ENCODE measurements around the gene EPHA3. TPM values are rescaled to one million over a fixed set of nuclear protein-coding genes. Genes with fewer than 3 reads are reported as not detected.

Gene EPHA3
- polyA plus RNA-seq, 5 donors, result 4.5 to 16.1 (median 13.7) TPM

DNA sequence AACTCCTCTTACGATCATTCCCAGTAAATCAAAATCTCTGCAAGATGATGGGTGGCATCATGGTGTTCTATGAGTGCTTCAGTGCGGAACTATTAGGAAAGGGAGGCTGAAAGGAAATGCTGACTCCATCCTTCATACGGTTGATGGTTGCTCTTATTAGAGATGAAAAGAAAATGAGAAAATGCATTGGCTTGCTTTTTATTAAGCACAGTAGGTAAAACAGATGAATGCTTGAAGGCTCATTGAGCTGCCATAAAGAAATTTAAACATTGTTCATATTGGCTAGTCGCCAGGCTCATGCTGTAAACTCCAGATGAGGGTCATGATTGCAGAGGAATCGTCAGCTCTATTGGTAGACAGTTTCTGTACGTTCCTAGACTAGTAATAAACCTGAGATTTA, 115.8 kb downstream of the EPHA3 start:
- no peak for DNase-seq

DNA sequence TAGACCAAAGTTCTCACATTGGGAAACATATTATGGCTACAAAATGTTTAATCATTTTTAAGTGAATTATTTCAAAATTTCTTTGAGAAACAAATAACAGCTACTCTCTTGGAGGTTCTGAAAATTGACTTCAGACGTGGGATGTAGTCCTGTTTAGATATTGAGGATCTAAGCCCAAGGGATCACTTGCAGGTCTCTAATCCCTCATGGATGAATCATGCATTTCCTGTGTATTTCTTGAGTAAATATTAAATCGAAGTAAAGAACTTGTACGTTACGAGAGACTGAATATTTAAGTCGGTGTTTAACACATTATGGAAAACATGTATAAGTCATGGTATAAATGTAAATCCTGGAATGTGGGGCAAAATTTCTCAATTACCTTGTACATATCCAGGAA, 119.8 kb downstream of the EPHA3 start:
- DNase-seq, result no peak

DNA sequence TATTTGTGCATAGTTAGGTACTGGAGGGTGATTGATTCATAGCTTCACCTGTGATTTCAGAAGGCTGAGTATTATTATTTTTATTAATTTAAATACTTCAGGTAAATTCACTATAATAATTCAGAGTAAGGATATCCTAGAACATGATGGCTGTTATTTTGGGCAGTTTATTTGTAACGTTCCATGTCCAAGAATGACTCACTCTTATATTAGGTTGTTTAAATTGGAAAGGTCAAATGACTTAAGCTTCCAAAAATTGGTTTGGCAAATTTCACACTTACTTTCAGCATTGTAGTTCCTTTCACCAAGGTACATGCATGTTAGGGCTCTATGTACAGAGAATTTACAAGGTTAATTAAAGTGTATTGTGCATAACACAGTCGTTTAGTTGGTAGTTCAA, 120.2 kb downstream of the EPHA3 start:
- no peak for DNase-seq

DNA sequence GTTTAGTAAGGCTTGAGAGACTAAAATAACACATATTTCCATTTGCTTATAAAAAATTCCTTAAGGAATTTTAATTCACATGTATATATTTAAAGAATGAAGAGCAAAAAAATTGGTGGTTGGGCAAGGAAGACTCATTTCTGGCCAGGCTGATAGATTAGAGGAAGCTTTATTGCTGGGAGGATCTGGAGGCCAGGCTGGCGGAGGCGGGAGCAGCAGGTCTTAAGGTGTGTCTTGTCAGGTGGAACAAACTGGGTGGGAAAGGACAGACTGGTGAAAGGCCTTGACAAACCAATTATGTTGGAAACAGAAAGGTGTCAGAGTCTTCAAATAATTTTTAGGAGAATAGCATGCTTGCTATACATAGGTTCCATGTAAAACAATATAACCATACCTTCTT, 124.7 kb downstream of the EPHA3 start:
- DNase-seq, result no peak

DNA sequence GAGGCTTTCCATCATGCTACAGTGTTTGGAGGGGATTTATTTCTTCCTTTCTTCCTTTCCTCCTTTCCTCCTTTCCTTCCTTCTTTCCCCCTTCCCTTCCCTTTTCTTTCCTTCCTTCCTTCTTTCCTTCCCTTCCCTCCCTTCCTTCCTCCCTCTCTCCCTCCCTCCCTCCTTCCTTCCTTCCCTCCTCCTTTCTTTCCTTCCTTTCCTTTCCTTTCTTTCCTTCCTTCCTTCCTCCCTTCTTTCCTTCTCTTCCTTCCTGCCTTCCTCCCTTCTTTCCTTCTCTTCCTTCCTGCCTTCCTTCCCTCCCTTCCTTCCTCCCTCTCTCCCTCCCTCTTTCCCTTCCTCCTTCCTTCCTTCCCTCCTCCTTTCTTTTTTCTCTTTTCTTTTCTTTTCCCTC, 127.2 kb downstream of the EPHA3 start:
- no peak for DNase-seq

DNA sequence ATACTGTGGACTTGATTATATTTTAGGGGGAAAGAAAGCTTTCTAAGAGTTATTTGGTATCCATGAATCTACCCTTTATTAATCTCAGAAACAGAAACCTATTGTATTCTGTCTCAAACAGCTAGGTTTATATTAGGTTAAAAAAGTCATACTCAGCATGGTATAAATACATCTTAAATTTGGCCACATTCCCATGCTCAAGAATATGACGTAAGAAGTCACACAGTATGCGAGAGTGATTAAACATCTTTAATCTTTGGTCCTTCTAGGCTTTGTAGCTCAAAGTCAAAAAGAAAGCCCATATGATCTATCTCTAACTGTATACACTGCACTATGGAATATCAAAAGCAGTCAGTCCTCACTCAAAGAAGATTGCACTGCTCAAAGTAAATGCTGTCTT, 131.4 kb downstream of the EPHA3 start:
- no peak for DNase-seq

DNA sequence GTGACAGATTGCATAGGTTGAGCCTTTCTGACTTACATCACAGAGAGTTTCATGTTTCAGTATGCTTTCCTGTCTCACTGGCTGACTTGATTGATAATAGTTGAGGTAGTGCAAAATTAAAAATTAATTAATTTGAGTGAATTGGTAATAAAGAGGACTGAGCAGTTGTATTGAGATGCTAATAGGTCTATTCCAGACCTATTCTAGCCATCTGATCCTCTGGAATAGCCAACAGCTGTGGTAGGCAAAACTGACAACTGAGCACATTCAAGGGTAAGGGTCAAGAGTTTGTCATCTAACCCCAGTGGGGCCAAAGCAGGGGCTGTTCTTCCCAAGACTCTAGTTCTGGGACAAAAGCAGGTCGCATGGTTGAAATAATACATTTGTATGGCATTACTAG, 132.4 kb downstream of the EPHA3 start:
- DNase-seq, result no peak

DNA sequence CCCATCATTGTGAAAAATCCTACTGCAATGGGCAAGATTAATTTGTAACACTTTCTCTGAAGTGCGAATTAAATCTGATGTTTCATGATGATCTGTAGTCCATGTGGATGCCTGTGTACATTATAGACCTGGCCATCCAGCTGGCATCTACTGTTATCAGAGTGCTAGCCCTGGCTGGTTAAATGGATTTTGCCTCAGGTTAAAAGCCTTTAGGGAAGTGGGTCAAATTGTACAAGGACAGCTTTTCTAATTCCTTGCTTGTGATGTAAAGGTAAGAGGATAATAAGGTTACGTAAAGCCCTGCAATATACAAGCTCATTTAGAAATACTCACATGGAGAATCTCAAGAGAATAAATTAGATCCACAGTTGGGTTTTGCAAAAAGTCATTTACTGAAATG, 138.2 kb downstream of the EPHA3 start:
- no peak for DNase-seq

DNA sequence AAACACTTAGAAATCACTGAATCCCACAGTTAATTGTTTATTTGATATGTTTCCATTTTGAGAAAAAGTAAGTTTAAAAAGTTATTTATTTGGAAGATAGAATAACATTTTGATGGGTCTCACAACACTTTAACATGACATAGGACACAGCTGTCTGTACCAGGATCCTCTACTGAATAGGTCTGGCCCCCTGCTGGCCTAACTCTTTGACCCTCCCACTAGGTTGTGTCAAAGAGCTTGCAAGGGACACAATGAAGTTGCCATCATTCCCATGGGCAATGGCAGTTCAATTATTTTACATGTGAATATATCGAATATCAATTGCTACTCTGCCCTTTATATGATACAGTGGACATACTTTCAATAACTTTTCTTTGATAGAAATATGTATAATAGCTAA, 138.9 kb downstream of the EPHA3 start:
- DNase-seq, result no peak

DNA sequence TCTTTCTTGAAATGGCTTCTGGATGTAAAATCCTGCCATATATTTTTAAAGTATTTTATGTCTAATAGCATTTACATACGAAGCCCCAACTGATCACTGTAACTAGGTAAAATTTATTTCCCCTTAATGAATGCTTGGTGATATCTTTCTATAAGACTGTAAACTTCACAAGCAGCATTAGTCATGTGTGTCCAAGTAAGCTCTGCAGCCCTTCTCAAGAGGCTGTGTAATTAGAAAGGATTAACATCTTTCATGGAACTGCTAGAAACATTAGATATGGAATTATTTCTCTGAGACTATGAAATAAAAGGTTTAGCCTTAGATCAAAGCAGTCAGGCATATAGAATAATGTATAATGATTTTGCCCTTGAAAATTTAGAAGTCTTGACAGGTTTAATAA, 143.3 kb downstream of the EPHA3 start:
- no peak for DNase-seq

DNA sequence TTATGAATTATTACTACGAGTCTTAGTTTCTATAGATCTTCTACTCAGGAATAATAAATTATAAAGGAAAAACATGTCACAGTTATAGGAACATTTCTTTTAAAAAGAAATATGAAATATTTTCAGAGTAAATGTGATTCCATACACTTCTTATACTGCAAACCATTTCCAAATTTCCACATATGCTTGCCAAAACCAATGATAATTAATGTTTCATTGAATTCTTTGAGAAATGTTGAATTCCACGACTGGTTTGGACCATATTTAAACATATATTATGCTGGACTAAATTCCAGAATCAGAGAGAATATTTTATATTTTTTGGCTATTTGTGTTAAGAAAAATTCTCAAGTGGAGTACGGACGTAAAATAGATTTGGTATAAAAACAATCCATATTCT, 144.6 kb downstream of the EPHA3 start:
- no peak for DNase-seq

DNA sequence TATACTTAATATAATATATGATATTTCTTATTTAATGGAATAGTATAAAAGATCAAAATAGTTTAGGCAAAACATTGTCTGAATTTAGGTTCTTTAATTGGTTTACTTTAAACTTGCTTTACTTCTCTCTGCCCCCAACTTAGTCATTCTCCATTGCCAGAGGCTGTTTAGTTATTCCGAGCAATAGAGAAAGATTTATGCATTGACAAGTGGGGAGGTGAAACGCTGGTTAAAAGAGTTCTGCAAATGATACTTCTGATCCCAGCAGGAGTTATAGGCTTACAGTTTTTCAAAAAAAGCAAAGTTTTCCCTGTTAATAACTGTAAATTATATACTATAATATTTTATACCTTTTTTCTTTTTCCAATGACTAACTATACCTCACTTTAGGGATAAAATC, 145.4 kb downstream of the EPHA3 start:
- DNase-seq, result no peak

DNA sequence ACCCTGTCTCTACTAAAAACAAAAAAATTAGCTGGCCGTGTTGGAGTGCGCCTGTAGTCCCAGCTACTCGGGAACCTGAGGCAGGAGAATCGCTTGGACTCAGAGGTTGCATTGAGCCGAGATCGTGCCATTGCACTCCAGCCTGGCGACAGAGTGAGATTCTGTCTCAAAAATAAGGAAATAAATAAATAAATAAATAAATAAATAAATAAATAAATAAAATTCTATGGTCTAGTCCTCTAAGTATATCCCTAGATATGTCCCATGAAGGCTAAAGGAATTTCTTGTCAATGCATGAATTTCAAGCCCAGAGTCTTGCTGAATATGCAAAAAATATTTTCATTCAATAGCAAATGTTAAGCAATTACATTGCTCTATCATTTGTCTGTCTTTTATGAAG, 149.0 kb downstream of the EPHA3 start:
- no peak for DNase-seq

DNA sequence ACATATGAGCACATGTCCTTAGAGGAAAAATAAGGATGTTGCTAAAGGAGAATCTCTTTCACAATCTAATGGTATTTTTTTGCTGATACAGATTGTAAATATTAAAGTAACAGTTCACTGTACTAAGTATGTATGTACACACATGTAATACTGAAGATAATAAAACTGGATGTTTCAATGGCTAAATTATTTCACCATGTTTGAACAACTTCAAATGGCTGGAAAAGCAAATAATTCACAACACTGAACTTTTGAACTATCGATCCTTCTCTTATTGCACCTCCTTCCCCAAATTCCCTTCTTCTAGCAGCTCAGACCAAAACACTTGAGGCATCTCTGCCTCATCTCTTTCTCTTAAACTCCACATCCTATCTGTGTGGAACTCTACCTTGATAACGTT, 149.5 kb downstream of the EPHA3 start:
- no peak for DNase-seq

DNA sequence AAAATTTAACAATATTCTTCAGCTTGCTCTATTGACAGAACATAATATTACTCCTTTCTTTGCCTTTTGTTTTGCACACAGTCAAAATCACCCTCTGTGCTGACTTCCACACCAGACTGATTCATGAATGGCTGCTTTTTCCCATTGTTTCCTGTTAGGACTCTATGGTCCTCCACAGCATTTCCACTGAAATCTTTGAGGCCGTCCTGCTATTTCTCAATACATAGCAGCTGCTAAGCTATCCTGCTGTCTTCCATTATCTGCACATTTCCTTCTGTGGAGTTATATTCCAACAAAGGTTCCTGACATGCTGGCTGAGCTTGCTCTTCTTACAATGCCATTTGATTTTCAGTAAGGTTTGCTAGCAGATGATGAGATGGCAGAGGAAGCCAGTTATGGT, 153.3 kb downstream of the EPHA3 start:
- DNase-seq, result no peak

DNA sequence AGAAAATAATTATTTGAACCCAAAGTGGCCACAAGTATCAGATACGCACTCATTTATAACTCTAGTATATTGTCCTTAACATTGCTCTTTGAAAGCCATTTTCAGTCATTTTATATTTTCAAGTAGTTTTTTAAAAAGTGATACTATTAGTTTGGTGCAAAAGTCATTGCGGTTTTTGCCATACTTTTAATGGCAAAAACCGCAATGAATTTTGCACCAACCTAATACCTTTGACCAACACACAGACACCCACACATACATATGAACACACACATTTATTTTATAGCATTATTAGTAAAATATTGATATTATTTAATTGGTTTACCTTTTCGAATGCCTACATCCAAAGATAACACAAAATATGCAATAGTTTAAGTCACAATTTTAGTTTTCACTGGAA, 154.3 kb downstream of the EPHA3 start:
- no peak for DNase-seq

DNA sequence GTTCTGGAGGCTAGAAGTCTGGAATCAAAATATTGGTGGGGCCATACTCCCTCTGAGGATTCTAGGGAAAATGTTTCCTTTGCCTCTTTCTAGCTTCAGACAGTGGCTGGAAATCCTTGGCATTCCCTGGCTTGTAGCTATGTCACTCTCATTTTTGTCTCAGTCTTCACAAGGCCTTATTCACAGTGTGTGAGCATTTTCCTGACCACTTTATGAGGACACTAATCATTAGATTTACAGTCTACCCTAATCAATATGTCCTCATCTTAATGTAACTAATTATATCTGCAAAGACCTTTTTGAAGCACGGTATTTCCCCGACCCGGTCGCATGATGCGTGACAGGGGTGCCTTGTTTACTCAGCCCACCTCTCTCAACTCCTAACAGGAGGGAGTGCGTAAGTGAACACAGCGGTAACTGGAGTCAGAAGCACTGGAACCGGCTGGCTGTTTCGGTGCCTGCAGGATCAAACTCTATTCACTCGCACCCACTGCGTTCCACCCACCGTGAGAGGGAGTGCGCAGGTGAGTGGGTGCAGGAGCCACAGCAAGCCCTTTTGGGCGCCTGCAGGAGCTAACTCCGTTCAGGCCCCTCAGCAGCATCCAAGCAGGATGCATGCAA, 155.0 kb downstream of the EPHA3 start:
- DNase-seq, result no peak

DNA sequence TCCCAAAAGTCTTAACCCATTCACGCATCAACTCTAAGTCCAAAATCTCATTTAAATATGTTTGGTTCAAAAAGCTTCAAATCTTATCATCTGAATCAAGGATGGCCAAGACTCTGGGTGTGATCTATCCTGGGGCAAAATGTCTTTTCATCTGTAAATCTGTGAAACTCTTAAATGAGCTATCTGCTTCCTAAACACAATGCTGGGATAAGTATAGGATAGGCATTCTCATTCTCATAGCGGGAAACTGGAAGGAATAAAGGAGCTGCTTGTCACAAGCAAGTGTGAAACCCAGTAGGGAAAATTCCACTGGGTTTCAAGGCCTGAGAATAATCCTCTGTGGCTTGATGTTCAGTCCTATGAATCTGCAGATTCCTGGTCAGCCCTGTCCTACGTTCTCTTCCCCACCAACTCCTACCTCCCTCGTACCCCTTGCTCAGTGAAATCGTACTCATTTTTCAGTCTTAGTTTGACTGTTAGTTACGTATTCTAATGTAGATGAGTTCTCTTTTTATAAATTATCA, 156.7 kb downstream of the EPHA3 start:
- no peak for DNase-seq

DNA sequence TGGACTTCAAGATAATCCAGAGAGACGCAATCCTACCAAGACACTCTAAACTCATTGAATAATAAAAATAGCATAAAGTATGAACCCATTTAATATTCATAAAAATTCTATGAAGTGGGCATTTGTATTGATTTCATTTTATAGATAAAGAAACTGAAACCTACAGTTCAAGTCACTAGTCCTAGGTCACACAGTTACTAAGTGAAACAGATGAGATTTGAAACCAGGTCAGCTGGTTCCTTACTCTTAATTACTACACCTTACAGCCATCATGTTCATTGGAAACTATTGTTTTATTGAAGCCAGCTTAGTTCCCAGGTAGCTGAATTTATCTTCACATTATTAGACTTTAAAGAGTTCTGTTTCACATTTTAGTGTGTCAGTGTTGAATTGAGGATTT, 158.7 kb downstream of the EPHA3 start:
- DNase-seq, result no peak

DNA sequence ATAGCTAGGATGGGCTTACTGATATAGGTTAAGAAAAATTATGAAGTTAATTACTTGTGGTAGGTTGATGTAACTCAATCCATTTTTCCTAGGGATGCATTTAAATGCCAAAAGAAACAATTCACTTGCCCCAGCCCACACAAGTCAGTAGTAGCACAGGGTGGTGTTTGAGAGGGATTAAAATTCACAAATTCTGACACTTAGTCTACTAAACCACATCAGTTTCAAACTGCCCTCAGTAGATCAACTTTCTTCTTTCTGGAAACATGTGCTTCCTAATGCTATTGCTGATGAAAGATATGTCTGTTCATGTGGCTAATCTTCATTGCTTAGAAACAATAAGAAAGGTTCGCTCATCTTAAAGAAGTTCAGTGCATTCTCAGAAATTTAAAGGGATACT, 160.6 kb downstream of the EPHA3 start:
- no peak for DNase-seq

DNA sequence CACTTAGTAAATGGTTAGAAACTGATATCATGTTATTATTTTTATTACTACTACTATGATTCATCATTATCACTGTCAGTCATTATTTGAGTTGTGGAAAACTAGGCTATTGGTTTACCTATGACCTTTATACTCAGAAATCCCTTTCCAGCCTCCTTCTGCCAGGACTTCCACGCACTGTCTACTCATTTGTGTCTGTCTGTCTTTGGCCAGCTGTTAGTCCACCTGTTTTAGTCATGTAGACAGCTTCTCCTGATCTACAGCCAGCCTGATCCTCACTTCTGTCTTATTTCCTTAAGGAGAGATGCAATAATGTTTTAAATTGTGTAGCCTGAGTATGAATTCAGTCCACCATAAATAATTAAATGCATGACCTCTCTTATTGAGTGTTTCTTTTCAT, 162.8 kb downstream of the EPHA3 start:
- no peak for DNase-seq

DNA sequence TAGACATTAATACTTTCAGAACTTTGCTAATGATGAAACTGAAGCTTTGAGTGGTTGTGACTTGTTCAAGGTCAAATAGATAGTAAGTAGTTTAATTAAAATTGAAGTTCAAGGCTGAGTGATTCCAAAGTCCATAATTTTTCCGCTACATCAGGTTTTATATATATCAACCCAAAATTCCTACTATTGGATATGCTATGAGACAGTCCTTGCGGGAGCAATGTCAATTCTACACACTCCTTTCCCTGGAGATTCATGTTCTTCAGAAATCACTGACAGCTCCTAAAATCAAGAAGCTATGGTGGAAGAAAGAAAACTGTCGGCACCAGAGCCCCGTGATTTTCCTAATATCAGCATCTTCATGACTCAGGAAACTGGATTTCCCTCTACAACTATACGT, 167.6 kb downstream of the EPHA3 start:
- DNase-seq, result no peak

DNA sequence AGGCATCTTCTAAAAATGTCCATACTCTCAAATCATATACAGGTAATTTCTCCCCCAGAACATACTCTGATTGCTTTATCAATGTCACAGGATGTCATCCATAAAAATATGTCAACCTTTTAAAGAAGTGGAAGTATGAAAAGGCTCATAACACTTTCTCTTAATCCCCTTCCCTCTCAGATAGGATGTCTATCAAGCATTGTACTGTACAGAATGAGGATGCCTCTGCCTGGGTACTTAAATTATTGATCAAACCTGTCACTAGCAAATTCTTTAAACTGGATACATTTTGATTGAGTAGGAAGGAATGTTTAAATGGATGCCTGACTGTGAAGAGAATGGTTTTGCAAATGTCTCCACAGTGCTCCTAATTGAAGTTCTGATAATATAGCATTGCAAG, 168.7 kb downstream of the EPHA3 start:
- DNase-seq, result no peak

DNA sequence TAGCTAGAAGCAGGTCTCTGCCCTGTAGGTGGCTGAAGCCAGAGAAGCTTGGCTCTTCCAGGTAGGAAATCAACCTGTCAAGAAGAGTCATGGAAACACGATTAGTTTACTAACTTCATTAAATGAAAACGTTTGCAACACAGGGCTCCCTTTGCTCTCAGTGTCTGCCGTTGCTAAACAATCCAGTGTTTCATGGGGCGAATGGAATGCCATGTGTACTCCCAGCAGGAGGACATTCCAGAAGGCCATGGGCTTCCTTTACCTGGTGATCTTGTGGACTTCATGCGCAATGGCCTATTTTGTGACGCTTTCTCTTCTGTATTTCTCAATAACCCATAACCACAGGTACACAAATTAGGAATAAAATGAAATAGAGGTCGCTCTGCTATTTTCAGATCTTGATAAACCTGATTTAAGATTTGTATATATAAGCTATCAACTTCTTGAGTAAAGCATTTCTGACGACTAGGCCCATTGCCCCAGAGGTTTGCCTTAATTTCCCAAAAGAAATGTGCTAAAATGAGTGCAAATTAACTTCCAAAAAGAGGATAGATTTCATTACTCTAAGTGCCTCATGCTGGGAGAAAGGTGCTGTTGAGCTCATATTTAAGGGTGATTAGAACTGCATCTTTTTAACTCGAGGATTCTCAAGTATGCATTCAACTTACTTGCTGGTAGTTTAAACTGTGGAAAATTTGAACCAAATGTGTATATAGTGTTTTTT, 171.0 kb downstream of the EPHA3 start:
- DNase-seq, result no peak

All from right lung (tissue), 5 donors.